MCF 10A (cell line): ENCODE data around the gene TXNDC5. TPM values are rescaled to one million over a fixed set of nuclear protein-coding genes. Genes with fewer than 3 reads are reported as not detected.
"Not testable (repeated sequence)": the region's sequence is repeated elsewhere in the genome, so short reads cannot be mapped to it uniquely, and the experiment has no call there.

Experiments used
- BruUV-seq: library from RNA; stranded (reverse); fragments of 400-500 nt; replicated peaks from 2 replicates; lab custom pipeline; 2021; lab: Mats Ljungman, UMichigan
- CTCF ChIA-PET: fragments of 300-600 bp; sonication (Branson Sonifier 250); formaldehyde crosslinking; extraction: SDS; loops from one replicate; lab custom pipeline; 2021; ENCODE audit warnings: antibody characterized with exemption, inconsistent platforms; lab: Yijun Ruan, JAX
- POLR2A ChIA-PET: fragments of 300-600, 350-650 bp; sonication (Branson Sonifier 250); formaldehyde crosslinking; extraction: SDS; loops from one replicate; lab custom pipeline; 2020; ENCODE audit warnings: antibody characterized with exemption, inconsistent platforms; lab: Yijun Ruan, JAX
- DNase-seq: peaks from one replicate; pipeline ENCODE4 v3.0.0-alpha.2; 2018; ENCODE audit not compliant: unreplicated experiment
- H3K27ac Mint-ChIP-seq: one replicate; pipeline ENCODE4 v1.8.0; 2022; ENCODE audit warnings: mild to moderate bottlenecking, low read depth, mixed read lengths; ENCODE audit not compliant: unreplicated experiment
- H3K27me3 Mint-ChIP-seq: one replicate; pipeline ENCODE4 v1.8.0; 2022; ENCODE audit warnings: mixed read lengths; ENCODE audit not compliant: insufficient read depth, unreplicated experiment
- H3K36me3 Mint-ChIP-seq: one replicate; pipeline ENCODE4 v1.8.0; 2022; ENCODE audit warnings: mild to moderate bottlenecking, moderate library complexity, mixed read lengths; ENCODE audit not compliant: insufficient read depth, unreplicated experiment
- H3K4me1 Mint-ChIP-seq: one replicate; pipeline ENCODE4 v1.8.0; 2022; ENCODE audit warnings: mixed read lengths; ENCODE audit not compliant: insufficient read depth, unreplicated experiment
- H3K4me3 Mint-ChIP-seq: one replicate; pipeline ENCODE4 v1.8.0; 2022; ENCODE audit warnings: mild to moderate bottlenecking, moderate library complexity, mixed read lengths; ENCODE audit not compliant: unreplicated experiment
- H3K9me3 Mint-ChIP-seq: one replicate; pipeline ENCODE4 v1.8.0; 2022; ENCODE audit warnings: mixed read lengths; ENCODE audit not compliant: unreplicated experiment
- intact Hi-C: fragments of 100-400 bp; cut with micrococcal nuclease; formaldehyde crosslinking; loops from 2 replicates; pipeline ENCODE4 v1.14.1; 2022
- total RNA-seq: library from RNA; stranded (reverse); gene quantifications from 2 replicates; pipeline ENCODE4 v1.2.3, GENCODE V29; 2022
- TF ChIP-seq, protein P1 (sequence below): fragments of 200-600 bp; IDR thresholded peaks from one replicate; pipeline ENCODE4 v1.8.0; 2022; ENCODE audit warnings: antibody characterized with exemption, mild to moderate bottlenecking; ENCODE audit not compliant: unreplicated experiment

TXNDC5 gene
- total RNA-seq, 1 experiment from 2014 or later = 195 TPM

- no peaks in the 10 kb centered on the region for H3K27me3 Mint-ChIP-seq
- BruUV-seq = no TSS peak
- intact Hi-C loops = no loop called here
- no peak overlapping the region for H3K4me3 Mint-ChIP-seq
- no peak for DNase-seq
- TF ChIP-seq, protein P1, sequence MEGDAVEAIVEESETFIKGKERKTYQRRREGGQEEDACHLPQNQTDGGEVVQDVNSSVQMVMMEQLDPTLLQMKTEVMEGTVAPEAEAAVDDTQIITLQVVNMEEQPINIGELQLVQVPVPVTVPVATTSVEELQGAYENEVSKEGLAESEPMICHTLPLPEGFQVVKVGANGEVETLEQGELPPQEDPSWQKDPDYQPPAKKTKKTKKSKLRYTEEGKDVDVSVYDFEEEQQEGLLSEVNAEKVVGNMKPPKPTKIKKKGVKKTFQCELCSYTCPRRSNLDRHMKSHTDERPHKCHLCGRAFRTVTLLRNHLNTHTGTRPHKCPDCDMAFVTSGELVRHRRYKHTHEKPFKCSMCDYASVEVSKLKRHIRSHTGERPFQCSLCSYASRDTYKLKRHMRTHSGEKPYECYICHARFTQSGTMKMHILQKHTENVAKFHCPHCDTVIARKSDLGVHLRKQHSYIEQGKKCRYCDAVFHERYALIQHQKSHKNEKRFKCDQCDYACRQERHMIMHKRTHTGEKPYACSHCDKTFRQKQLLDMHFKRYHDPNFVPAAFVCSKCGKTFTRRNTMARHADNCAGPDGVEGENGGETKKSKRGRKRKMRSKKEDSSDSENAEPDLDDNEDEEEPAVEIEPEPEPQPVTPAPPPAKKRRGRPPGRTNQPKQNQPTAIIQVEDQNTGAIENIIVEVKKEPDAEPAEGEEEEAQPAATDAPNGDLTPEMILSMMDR = no peak
- H3K36me3 Mint-ChIP-seq = peaks cover 93% of the 10 kb centered on the region
- ChIA-PET CTCF (interaction anchor here (0.9 kb wide), 2 partner anchors 56 to 176 kb away, joined by 3 to 4 read pairs; no protein-coding TSS in a partner anchor), POLR2A (interaction anchor here (0.6 kb wide), 1 partner anchor 49 kb away, joined by 3 read pairs; no protein-coding TSS in a partner anchor)
- no peaks in the 10 kb centered on the region for H3K9me3 Mint-ChIP-seq
- no peak overlapping the region for H3K27ac Mint-ChIP-seq
- H3K4me1 Mint-ChIP-seq = no peaks in the 10 kb centered on the region
These were observed 11.3 kb downstream of the TXNDC5 start for GRCh38 chr6:7899101-7899888.

- H3K27me3 Mint-ChIP-seq, H3K4me1 Mint-ChIP-seq, intact Hi-C loops, H3K4me3 Mint-ChIP-seq, DNase-seq, H3K9me3 Mint-ChIP-seq, POLR2A ChIA-PET, BruUV-seq, H3K27ac Mint-ChIP-seq: not testable (repeated sequence)
- peaks cover 91% of the 10 kb centered on the region for H3K36me3 Mint-ChIP-seq
- CTCF ChIA-PET = interaction anchor here (0.5 kb wide), 1 partner anchor 198 kb away, joined by 3 read pairs; no protein-coding TSS in a partner anchor
These were observed 12.4 kb downstream of the TXNDC5 start for GRCh38 chr6:7898193-7898586.

GRCh38 chr6:7897461-7898192, 13.0 kb downstream of the TXNDC5 start:
- Mint-ChIP-seq H3K4me3 (no peak overlapping the region), H3K4me1 (no peaks in the 10 kb centered on the region), H3K27me3 (no peaks in the 10 kb centered on the region), H3K36me3 (peaks cover 91% of the 10 kb centered on the region), H3K9me3 (no peaks in the 10 kb centered on the region), H3K27ac (no peak overlapping the region)
- intact Hi-C loops = no loop called here
- no TSS peak for BruUV-seq
- no peak for DNase-seq
- ChIA-PET POLR2A (no interaction called here), CTCF (interaction anchor here (0.5 to 0.6 kb wide), 2 partner anchors 109 to 198 kb away, joined by 3 to 5 read pairs; no protein-coding TSS in a partner anchor)
- TF ChIP-seq, protein P1 = no peak

GRCh38 chr6:7896465-7896987, 14.1 kb downstream of the TXNDC5 start:
- POLR2A ChIA-PET = interaction anchor here (1.0 kb wide), 1 partner anchor 10 kb away, joined by 8 read pairs; no protein-coding TSS in a partner anchor
- Mint-ChIP-seq H3K9me3 (no peaks in the 10 kb centered on the region), H3K4me1 (no peaks in the 10 kb centered on the region), H3K4me3 (no peak overlapping the region), H3K27me3 (no peaks in the 10 kb centered on the region), H3K36me3 (peaks cover 91% of the 10 kb centered on the region), H3K27ac (no peak overlapping the region)
- intact Hi-C loops = no loop called here
- CTCF ChIA-PET = interaction anchor here (0.8 kb wide), 1 partner anchor 8 kb away, joined by 3 read pairs; no protein-coding TSS in a partner anchor
- no TSS peak for BruUV-seq
- TF ChIP-seq, protein P1 = no peak
- DNase-seq = no peak
